HUDEP-2 (cell line): ENCODE data around the gene FUZ.

Experiments
- DNase-seq, 76 experiments: peaks; one replicate each; lab custom pipeline; 2025; ENCODE audit not compliant: unreplicated experiment in 76 of 76; lab: John Stamatoyannopoulos, UW

The FUZ gene

DNA sequence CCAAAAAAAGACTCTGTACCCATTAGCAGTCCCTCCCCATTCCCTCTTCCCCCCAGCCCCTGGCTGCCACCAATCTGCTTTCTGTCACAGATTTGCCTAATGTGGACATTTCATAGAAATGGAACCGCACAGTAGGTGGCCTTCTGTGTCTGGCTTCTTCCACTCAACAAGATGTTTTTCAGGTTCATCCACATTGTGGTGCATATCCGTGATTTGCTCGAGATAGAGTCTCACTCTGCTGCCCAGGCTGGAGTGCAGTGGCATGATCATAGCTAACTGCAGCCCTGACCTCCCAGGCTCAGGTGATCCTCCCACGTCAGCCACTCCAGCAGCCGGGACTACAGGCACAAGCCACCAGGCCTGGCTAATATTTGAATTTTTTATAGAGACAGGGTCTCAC lies 25.3 kb downstream of the FUZ start:
- no peak for DNase-seq

DNA sequence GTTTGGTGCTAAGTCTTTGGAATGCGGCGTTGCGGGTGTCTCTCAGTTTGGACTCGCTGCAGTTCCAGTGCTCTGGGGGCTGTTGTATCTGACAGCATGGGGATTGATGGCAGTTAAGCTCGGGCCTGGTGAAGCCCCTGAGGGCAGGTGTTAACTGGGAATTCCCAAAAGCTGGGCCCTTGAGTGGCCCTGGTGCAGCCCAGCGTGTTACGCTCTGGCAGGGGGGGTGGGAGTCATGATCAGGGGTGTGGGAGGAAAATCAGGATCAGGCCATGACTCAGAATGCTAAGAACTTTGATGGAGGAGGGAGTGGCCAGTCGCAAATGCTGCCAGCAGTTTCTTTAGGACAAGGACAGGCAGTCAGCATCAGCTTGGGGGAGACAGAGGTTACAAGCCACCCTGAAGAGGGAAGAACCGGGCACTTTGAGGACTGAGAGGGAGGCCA lies 26.7 kb downstream of the FUZ start:
- DNase-seq: no peak

DNA sequence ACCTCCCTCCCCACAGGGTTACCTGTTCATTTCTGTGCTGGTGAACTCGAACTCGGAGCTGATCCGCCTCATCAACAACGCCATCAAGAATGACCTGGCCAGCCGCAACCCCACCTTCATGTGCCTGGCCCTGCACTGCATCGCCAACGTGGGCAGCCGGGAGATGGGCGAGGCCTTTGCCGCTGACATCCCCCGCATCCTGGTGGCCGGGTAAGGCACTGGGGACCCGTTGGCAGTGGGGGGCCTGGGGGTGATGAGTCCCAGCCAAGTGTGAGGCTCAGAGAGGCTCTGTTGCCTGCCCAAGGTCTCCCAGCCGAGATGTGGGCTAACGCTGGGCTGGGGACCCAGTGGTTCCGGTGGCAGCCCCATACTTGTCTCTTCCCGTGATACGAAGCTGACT lies 30.6 kb downstream of the FUZ start:
- no peak for DNase-seq

DNA sequence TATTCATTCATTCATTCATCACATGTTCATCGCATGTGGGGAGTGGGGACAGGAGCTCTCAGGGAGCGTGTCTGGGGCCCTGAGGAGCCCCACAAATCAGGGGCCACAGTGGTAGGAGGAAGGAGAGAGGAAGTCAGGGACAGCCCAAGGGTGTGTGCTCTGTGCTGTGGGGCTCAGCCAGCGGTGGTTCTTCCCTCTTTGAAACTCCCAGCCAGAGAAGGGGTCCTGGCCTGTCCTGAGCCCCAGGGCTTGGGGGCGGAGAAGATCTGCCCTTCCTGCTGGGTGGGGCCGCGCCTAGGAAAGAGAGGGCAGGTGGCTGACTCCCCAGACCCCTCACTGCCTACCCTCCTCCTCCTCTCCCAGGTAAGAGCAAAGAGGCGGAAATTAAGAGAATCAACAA lies 31.7 kb downstream of the FUZ start:
- DNase-seq: no peak

DNA sequence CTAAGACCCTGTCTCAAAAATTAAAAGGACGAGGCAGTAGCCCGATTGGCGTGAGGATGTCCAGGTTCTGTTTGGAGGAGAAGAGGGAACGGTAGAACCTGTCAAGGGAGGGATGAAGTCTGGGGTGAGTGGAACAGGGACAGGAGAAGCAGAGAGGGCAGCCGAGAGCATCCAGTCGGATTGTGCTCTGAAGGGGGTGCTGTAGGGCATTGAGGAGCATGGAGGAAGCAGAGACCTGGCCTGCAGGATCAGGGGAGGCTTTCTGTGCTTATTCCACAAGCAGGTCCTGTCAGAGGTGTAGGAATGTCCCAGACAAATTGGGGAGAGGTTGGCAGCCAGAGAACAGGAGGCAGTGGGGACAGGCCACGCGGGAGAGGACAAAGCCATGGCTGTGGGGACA lies 32.2 kb downstream of the FUZ start:
- no peak for DNase-seq

DNA sequence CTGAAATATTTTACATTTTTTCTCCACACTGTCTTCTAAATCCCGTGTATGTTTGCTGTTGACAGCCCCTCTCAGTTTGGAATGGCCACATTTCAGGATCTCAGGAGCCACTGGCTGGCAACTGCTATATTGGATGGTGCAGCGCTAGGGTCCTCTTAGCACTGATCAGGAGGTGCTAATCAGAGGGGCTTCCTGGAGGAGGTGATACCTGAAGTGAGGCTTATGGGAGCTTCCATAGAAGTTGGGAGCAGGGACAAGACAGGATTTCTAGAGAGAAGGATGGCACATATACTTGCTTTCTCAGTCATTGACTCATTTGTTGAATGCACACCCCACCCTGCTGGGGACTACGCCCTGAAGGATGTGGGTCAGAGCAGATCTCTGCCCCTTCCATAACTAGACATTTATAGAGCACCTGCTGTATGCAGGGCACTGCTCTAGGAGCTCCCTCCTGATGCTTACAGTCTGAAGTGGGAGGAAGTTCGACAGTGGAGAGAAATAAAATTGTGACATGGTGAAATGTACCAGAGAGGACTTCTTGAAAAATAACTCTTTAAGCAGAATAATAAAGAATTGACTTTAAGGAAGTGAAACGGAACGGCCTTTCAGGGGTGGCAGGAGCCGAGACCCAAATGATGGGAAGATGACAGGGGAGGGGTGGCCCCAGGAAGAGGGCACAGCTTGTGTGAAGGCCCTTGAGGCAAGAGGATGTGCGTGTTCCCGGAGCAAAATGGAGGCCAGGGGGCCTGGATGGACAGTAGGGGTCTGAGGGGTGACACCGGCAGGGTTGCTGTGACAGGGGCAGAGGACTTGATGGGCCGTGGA lies 33.1 kb downstream of the FUZ start:
- DNase-seq: no peak

DNA sequence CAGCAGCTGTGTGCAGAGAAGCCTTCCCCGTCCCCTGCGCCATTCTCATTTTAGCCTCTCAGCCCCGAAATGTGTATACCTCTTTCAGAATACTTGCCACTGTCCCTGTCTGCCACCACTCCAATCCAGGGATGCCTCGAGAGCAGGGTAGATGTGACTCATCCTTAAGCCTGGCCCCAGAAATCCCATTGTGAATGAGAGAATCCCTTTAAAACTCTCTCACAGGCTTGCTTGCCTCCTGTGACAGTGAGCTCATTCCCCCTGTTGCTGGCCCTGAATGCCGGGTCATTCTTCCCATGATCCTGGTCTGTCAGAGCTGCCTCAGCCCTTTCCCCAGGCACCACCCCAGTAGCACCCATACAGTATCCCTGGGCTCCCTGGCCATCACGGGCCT lies 36.7 kb downstream of the FUZ start:
- no peak for DNase-seq

DNA sequence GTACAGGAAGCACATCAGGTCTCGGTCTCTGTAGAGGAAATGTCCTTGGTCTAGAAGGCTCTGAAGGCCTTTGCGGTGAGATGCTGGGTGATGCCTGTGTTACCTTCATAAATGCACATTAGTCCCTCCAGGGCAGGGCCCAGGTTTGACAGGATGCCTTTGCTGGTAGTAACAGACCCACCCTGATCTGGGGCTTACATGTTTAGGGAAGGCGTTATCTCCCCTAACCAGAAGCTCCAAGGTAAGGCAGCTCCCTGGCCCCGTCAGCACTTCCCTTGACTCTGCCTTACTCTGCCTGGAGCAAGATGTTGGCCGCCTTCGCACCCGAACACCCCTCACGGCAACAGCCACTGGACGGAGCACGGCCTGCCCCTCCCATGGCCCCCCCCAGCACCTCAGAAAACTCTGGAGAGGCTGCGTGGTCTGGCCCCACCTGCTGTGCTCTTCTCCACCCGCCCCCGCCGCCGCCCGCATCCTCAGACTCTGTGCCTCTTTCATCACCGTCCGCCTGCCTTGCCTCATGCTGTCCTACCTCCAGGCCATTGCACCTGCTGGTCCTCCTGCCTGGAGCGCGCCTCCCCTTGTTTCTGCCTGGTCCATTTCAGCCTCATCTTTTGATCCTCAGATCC lies 37.2 kb downstream of the FUZ start:
- peak in 58 of 76 experiments; percentile 12 to 81 (median 64) for DNase-seq

DNA sequence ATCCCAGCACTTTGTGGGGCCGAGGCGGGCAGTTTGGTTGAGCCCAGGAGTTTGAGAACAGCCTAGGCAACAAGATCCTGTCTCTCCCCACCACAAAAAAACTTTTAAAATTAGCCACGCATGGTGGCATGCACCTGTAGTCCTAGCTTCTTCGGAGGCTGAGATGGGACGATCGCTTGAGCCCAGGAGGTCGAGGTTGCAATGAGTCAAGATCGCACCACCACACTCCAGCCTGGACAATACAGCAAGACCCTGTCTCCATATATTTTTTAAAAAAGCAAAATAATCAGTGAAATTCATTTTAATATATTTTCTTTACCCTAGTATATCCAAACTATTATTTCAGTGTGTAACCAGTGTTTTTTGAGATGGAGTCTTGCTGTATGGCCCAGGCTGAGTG lies 38.1 kb downstream of the FUZ start:
- no peak for DNase-seq

DNA sequence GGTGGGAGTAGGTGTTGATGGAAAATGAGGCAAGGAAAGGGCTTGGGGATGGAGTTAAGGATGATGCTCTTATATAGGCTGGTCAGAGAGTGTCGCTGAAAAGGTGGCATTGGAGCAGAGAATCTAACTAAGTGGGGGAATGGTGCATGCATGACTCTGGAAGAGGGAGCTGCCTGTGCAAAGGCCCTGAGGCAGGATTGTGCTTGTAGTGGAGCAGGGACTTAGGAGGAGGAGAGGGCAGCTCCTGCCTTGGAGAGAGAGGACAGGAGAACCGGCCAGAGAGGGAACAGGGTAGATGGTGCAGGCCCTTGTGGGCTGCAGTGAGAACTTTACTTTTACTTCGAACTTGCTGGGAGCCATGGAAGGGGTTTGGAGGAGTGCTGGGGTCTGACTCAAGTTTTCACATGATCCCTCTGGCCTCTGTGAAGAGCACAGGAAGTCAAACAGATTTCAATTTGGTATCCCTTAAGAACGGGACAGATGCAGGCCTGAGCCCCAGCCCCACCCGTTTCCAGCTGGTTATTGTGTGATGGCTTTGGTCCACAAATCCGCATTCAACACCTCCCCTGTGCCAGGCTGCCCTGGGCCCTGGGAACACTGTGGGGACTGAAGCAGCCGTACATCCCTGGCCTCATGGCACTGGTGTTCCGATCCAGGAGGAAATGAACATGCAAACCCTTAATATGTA lies 39.3 kb downstream of the FUZ start:
- DNase-seq: peak in 7 of 76 experiments; percentile 15 to 45 (median 28)

DNA sequence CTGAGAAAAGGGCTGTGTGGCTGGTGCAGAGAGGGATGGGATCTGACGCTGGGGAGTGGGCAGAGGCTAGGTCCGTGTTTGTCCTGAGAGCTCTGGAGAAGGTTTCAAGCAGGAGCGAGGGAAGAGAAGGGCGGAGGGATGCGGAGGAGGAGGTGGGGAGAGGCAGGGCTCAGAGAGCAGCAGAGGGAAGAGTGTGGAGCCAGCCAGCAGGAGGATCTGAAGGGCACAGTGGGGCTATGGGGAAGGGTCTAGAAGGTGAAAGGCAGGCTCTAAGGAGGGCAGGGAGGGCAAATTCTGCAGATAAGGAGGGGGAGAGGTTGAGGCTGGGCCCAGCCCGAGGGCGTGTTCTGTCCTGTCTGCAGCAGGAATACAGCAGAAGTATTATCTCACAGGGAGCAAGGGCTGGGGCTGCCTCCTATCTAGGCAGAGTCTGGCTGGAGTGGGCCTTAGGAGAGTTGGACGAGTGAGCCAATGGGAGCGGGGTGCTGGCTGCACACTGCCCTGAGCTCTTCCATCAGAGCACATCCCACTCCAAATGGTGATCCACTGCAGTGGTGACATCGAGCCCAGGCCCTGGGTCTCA lies 40.2 kb downstream of the FUZ start:
- peak in 63 of 76 experiments; percentile 28 to 83 (median 63) for DNase-seq

DNA sequence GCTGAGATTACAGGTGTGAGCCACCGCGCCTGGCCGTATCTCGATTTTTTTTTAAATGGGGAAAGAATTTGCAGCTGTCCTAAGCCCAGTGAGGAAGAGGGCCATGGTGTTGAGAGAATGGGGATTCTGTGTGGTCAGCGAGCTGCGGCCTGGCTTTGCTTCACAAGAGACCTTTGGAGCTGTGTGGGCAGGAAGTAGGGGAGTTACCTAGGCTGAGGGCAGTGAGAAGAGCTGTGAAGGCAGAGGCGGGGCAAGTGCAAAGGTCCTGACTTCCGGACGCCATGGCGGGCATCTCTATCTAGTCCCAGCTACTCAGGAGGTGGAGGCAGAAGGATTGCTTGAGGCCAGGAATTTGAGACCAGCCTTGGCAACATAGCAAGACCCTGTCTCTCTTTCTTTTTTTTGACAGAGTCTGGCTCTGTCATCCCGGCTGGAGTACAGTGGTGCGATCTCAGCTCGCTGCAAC lies 41.4 kb downstream of the FUZ start:
- DNase-seq: no peak

DNA sequence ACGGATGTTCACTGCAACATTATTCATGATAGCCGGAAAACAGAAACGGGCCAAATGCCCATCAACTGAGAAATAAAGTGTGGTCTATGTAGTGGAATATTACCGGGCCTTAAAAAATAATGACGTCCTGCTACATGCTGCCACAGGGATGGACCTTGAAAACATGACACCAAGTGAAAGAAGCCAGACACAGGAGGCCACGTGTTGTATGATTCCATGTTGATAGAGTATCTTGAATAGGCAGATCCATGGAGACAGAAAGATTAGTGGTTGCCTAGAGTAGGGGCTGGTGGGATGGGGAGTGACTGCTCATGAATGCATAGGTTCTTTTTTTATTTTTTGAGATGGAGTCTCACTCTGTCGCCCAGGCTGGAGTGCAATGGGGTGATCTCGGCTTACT lies 42.6 kb downstream of the FUZ start:
- no peak for DNase-seq

DNA sequence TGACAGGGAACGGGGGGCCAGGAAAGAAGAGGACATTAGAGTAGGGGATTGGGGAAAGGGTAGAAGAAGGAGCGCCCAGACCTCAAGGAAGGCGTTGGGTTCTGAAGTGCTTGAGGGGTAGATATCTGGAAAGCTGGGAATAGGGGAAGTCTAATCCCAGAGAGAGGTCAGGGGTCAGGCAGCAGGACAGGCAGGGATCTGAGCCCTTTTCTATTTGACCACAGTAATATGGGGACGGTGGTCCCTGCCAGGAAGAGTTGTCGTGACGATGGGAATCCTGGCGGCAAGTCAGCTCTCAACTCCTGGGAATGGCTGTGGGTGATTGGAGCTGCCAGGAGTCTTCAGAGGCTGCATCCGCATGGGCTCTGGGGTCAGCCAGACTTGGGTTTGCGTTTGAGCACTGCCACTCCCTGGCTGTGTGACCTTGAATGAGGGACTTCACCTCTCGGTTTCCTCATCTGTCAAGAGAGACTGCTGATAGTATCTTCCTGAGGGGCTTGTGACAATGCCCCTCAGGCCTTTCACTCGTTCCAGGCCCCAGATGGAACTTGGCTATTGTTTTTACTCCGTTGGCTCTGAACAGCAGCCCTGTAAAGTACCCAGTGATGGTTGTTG lies 45.0 kb downstream of the FUZ start:
- no peak for DNase-seq

DNA sequence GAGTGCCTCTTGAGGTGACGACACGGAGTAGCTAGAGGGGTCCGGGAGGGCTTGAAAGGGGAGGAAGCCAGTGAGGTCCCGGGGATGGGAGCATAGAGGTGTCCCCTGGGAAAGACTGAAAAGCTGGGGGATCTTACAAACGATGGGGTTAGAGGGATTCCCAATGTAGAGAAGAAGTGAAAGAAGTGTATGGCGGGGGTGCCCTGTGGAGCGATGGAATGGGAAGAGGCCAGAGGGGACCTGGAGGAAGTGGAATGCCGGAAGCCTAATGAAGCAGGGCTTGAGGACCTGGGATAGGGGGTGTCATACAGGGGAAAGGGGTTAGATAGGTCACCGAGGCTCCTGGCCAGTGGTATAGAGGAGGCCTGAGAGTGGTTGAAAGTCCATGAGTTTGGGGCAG lies 45.7 kb downstream of the FUZ start:
- no peak for DNase-seq

DNA sequence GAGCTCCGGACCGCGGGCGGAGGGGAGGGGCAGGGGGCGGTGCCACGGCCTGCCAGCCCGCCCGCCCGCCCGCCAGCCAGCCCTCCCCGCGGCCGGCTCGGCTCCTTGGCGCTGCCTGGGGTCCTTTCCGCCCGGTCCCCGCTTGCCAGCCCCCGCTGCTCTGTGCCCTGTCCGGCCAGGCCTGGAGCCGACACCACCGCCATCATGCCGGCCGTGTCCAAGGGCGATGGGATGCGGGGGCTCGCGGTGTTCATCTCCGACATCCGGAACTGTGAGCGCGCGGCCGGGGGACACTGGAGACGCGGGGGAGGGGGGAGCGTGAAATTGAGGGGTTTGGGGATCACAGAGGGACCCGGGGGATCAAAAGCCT lies 46.2 kb downstream of the FUZ start, which contains the start of gene AP2A1:
Gene AP2A1 (plus strand): TSS at position 72 of the 370 bp plus-strand sequence. CDS start 133 bp downstream, at position 205.
- DNase-seq: peak in 1 of 76 experiments; percentile 63

DNA sequence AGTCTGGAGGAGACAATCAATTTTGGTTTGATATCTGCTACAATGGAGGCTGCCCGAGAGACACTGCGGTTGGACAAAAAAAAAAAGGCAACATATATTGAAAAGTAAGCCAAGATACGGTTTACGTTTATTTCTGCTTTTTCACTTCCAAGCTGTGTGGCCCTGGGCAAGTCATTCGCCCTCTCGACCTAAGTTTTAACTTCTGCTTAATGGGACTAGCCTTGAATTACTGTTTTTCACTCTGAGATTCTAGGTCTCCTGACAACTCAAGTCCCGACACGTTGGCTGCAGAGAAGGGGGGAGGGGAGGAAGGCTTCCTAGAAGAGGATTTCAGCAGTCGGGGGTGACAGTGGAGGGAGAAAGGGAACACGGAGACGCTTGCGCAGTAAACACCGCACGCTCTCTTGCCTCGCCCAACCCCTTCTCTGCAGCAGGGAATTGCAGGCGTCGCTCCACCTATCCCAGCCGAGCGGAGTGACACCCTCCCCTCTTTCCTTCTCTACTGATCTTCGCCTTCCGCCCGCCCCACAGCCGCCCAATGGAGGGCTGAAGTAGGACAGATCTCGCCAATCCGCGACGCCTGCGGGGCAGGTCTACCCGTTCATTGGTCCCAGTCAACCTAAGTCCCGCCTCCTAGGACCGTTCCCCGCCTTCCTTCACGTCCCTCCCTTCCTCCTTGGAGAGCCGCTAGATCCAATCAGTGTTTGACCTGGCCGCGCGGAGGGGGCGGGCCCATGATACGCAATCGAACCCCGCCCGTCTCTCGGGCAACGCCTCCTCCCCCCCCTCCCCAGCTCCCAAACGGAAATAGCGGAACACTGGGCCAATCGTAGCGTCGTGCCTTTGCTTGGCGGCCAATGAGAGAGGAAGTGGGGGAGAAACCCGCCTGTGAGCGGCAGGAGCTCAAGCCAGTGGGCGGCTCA lies 46.8 kb downstream of the FUZ start:
- peak in 75 of 76 experiments; percentile 95 to 100 (median 100) for DNase-seq

DNA sequence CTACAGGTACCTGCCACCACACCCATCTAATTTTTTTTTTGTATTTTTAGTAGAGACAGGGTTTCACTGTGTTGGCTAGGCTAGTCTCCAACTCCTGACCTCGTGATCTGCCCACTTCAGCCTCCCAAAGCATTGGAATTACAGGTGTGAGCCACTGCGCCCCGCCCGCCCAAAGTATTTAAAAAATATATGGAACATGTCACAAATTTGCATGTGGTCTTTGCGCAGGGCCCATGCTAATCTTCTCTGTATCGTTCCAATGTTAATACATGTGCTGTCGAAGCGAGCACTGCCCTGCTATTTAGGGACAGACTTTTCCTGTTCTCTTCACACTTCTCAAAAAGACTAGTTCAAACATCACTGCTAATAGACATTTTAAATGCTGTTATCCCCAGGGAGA lies 48.8 kb downstream of the FUZ start:
- no peak for DNase-seq

DNA sequence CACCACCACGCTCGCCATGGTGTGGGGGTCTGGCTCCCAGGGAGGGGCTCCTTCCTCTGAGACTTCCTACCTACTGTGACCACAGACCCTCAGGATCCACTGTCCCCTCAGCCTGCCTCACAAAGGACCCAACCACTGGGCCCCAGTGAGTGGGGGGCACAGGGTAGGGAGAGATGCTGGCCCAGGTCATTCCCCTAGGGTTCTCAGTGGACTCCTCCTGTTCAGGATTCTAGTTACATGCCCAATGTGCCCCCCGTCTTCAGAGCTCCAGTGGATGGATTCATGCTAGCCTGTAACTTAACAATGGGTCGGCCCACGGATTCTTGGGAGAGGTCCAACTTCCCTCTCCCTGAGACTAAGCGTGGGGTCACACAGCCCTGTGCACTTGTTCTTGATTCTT lies 49.9 kb downstream of the FUZ start, which contains the start of gene TSKS:
Gene TSKS (minus strand): TSS at position 77 of the 400 bp plus-strand sequence. CDS start 59 bp downstream, at position 18.
- DNase-seq: no peak
